Osteocyte (in vitro differentiated cells): ENCODE measurements around the gene DZIP3. TPM values are rescaled to one million over a fixed set of nuclear protein-coding genes. Genes with fewer than 3 reads are reported as not detected.
"Not testable (repeated sequence)": the region's sequence is repeated elsewhere in the genome, so short reads cannot be mapped to it uniquely, and the experiment has no call there.

ENCODE experiments used
- DNase-seq: peaks from one replicate; pipeline ENCODE4 v3.0.0; 2021; ENCODE audit warnings: mixed read lengths; ENCODE audit not compliant: unreplicated experiment; ENCODE audit errors: extremely low spot score
- H3K27ac Mint-ChIP-seq: one replicate; pipeline ENCODE4 v1.8.0; 2021; ENCODE audit warnings: mild to moderate bottlenecking, mixed read lengths; ENCODE audit not compliant: unreplicated experiment
- H3K27me3 Mint-ChIP-seq: one replicate; pipeline ENCODE4 v1.8.0; 2021; ENCODE audit warnings: mixed read lengths; ENCODE audit not compliant: unreplicated experiment
- H3K36me3 Mint-ChIP-seq: one replicate; pipeline ENCODE4 v1.8.0; 2021; ENCODE audit warnings: mixed read lengths; ENCODE audit not compliant: unreplicated experiment
- H3K4me1 Mint-ChIP-seq: one replicate; pipeline ENCODE4 v1.8.0; 2021; ENCODE audit warnings: mixed read lengths; ENCODE audit not compliant: unreplicated experiment
- H3K4me3 Mint-ChIP-seq: one replicate; pipeline ENCODE4 v1.8.0; 2021; ENCODE audit warnings: mild to moderate bottlenecking, moderate library complexity, mixed read lengths; ENCODE audit not compliant: unreplicated experiment
- H3K9me3 Mint-ChIP-seq: one replicate; pipeline ENCODE4 v1.8.0; 2021; ENCODE audit warnings: mixed read lengths; ENCODE audit not compliant: unreplicated experiment
- CTCF ChIP-seq: fragments of 200-600 bp; sonication (generic); IDR thresholded peaks from 2 replicates; pipeline ENCODE4 v1.5.0; 2021; ENCODE audit warnings: antibody characterized with exemption, mild to moderate bottlenecking, moderate library complexity
- total RNA-seq: library from RNA; stranded (reverse); gene quantifications from 2 replicates; pipeline ENCODE4 v1.2.1, GENCODE V29; 2021

DZIP3 gene
- total RNA-seq, 1 donor from 2014 or later = 9.0 TPM

- no peak for TF ChIP-seq CTCF
- H3K27ac Mint-ChIP-seq = no peak overlapping the region
- no peak for DNase-seq
- no peaks in the 10 kb centered on the region for H3K27me3 Mint-ChIP-seq
- H3K4me3 Mint-ChIP-seq = no peak overlapping the region
- H3K9me3 Mint-ChIP-seq = no peaks in the 10 kb centered on the region
- H3K36me3 Mint-ChIP-seq = peaks cover 13% of the 10 kb centered on the region
- no peaks in the 10 kb centered on the region for H3K4me1 Mint-ChIP-seq
Observed at GRCh38 chr3:108620250-108620649, 30.7 kb downstream of the DZIP3 start.

DNA sequence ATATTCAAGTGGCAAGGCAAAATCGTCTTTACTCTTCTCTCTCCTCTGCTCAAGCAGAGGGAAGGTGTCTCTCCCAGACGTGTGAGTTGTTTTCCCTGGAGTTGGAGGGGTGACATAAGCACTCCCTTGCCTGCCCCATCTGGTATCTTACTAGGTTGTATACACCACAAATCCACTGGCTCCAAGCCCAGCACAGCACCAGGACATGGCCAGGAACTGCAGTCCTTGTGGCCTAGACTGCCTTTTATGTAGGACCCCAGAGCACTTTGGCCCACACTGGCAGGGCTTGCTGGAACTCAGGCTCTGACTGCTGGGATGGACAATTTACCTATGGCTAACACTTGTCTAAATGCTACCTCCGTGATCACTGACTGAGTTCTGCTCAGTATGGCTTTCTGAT is 34.0 kb downstream of the DZIP3 start:
- Mint-ChIP-seq H3K9me3 (no peaks in the 10 kb centered on the region), H3K36me3 (peaks cover 13% of the 10 kb centered on the region), H3K4me1 (no peaks in the 10 kb centered on the region), H3K4me3 (no peak overlapping the region), H3K27ac (no peak overlapping the region), H3K27me3 (no peaks in the 10 kb centered on the region)
- DNase-seq = no peak
- no peak for TF ChIP-seq CTCF

- H3K4me3 Mint-ChIP-seq = no peak overlapping the region
- peaks cover 8% of the 10 kb centered on the region for H3K36me3 Mint-ChIP-seq
- no peaks in the 10 kb centered on the region for H3K4me1 Mint-ChIP-seq
- H3K27ac Mint-ChIP-seq = no peak overlapping the region
- no peak for TF ChIP-seq CTCF
- no peak for DNase-seq
- no peaks in the 10 kb centered on the region for H3K9me3 Mint-ChIP-seq
- no peaks in the 10 kb centered on the region for H3K27me3 Mint-ChIP-seq
Observed at GRCh38 chr3:108629974-108630373, 40.5 kb downstream of the DZIP3 start.

GRCh38 chr3:108642526-108642925 is 53.0 kb downstream of the DZIP3 start:
- H3K4me3 Mint-ChIP-seq = no peak overlapping the region
- H3K27me3 Mint-ChIP-seq = no peaks in the 10 kb centered on the region
- peaks cover 12% of the 10 kb centered on the region for H3K36me3 Mint-ChIP-seq
- TF ChIP-seq CTCF = no peak
- DNase-seq = no peak
- no peak overlapping the region for H3K27ac Mint-ChIP-seq
- H3K9me3 Mint-ChIP-seq = no peaks in the 10 kb centered on the region
- H3K4me1 Mint-ChIP-seq = no peaks in the 10 kb centered on the region

DNA sequence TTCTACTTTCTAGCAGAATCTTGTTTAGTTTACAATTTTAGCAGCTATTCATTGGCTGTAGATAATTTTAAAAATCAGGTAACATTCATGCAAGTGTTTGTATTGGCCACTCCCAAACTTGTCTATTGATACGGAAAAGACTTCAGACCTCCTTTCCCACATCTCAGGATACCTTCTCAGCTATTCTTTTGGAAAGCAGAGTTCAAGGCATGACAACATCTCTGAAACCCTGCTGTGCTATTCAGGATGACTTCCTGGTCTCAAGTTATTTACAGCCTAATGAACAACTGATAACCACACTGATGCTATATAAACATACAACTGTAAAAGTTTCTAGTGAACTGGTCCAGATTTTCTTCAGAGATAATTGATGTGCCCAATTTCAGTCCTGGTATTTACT is 55.8 kb downstream of the DZIP3 start:
- no peak overlapping the region for H3K27ac Mint-ChIP-seq
- H3K4me1 Mint-ChIP-seq = no peaks in the 10 kb centered on the region
- DNase-seq = no peak
- no peaks in the 10 kb centered on the region for H3K27me3 Mint-ChIP-seq
- no peak for TF ChIP-seq CTCF
- H3K4me3 Mint-ChIP-seq = no peak overlapping the region
- H3K36me3 Mint-ChIP-seq = peaks cover 17% of the 10 kb centered on the region
- no peaks in the 10 kb centered on the region for H3K9me3 Mint-ChIP-seq

GRCh38 chr3:108655664-108656063 is 66.1 kb downstream of the DZIP3 start:
- H3K9me3 Mint-ChIP-seq, H3K4me3 Mint-ChIP-seq, DNase-seq, H3K27ac Mint-ChIP-seq, H3K27me3 Mint-ChIP-seq, H3K4me1 Mint-ChIP-seq: not testable (repeated sequence)
- H3K36me3 Mint-ChIP-seq = peaks cover 22% of the 10 kb centered on the region
